ENCODE data around the gene MRRF.
"Not testable (repeated sequence)": the region's sequence is repeated elsewhere in the genome, so short reads cannot be mapped to it uniquely, and the experiment has no call there.

The MRRF gene

GRCh38 chr9:122309861-122310260, 45.2 kb downstream of the MRRF start:
- ChIA-PET POLR2A (no interaction called here), CTCF (interaction anchor here (1.7 kb wide), 1 partner anchor 35 kb away, joined by 4 read pairs; no protein-coding TSS in a partner anchor)
- H3K9me3 ChIP-seq (ENCODE audit: control extremely low read depth in 1 of 5, control insufficient read depth in 4 of 5, insufficient read depth in 2 of 5, low read depth in 1 of 5, low read length in 4 of 5), result no peaks in the 10 kb centered on the region
- 100% methylated on average over 2 of the region's 2 CpGs for WGBS (ENCODE audit: insufficient coverage)
- H3K4me3 ChIP-seq (ENCODE audit: control insufficient read depth in 1 of 7, extremely low read depth in 1 of 7, insufficient read depth in 4 of 7, low read depth in 2 of 7, low read length in 6 of 7), result no peak overlapping the region
- no peaks in the 10 kb centered on the region for H3K4me1 ChIP-seq (ENCODE audit: control extremely low read depth in 1 of 4, control insufficient read depth in 4 of 4, insufficient read depth in 4 of 4, low read length in 3 of 4)
- H3K36me3 ChIP-seq (ENCODE audit: control insufficient read depth in 4 of 4, insufficient read depth in 4 of 4, low read length in 3 of 4), result peaks cover 13 to 65% (median 41%) of the 10 kb centered on the region in 4 experiments
- H3K27me3 ChIP-seq (replicated peaks in 2 of 5; ENCODE audit: control insufficient read depth in 4 of 5, insufficient read depth in 5 of 5, low read length in 4 of 5), result no peaks in the 10 kb centered on the region
- no peak for DNase-seq
- no peak overlapping the region for H3K27ac ChIP-seq (ENCODE audit: insufficient read depth in 1 of 2, low read depth in 1 of 2, low read length in 2 of 2, poor library complexity in 1 of 2, severe bottlenecking in 2 of 2)

GRCh38 chr9:122314165-122314564, 49.5 kb downstream of the MRRF start:
- H3K4me1 ChIP-seq (ENCODE audit: control extremely low read depth in 1 of 4, control insufficient read depth in 4 of 4, insufficient read depth in 4 of 4, low read length in 3 of 4), result no peaks in the 10 kb centered on the region
- no peak for DNase-seq
- H3K9me3 ChIP-seq (ENCODE audit: control extremely low read depth in 1 of 5, control insufficient read depth in 4 of 5, insufficient read depth in 2 of 5, low read depth in 1 of 5, low read length in 4 of 5), result no peaks in the 10 kb centered on the region
- CTCF ChIA-PET, result interaction anchor here (1.3 kb wide), 1 partner anchor 189 kb away, joined by 3 read pairs; no protein-coding TSS in a partner anchor
- POLR2A ChIA-PET, result no interaction called here
- H3K36me3 ChIP-seq (ENCODE audit: control insufficient read depth in 4 of 4, insufficient read depth in 4 of 4, low read length in 3 of 4), result peaks cover 17 to 50% (median 33%) of the 10 kb centered on the region in 4 experiments
- no peak overlapping the region for H3K4me3 ChIP-seq (ENCODE audit: control insufficient read depth in 1 of 7, extremely low read depth in 1 of 7, insufficient read depth in 4 of 7, low read depth in 2 of 7, low read length in 6 of 7)
- H3K27ac ChIP-seq (ENCODE audit: insufficient read depth in 1 of 2, low read depth in 1 of 2, low read length in 2 of 2, poor library complexity in 1 of 2, severe bottlenecking in 2 of 2), result no peak overlapping the region
- H3K27me3 ChIP-seq (replicated peaks in 2 of 5; ENCODE audit: control insufficient read depth in 4 of 5, insufficient read depth in 5 of 5, low read length in 4 of 5), result no peaks in the 10 kb centered on the region

GRCh38 chr9:122315534-122315933, 50.9 kb downstream of the MRRF start:
- Histone ChIP-seq H3K27me3 (replicated peaks in 2 of 5; ENCODE audit: control insufficient read depth in 4 of 5, insufficient read depth in 5 of 5, low read length in 4 of 5) (no peaks in the 10 kb centered on the region), H3K4me3 (ENCODE audit: control insufficient read depth in 1 of 7, extremely low read depth in 1 of 7, insufficient read depth in 4 of 7, low read depth in 2 of 7, low read length in 6 of 7) (no peak overlapping the region), H3K27ac (ENCODE audit: insufficient read depth in 1 of 2, low read depth in 1 of 2, low read length in 2 of 2, poor library complexity in 1 of 2, severe bottlenecking in 2 of 2) (no peak overlapping the region), H3K9me3 (ENCODE audit: control extremely low read depth in 1 of 5, control insufficient read depth in 4 of 5, insufficient read depth in 2 of 5, low read depth in 1 of 5, low read length in 4 of 5) (no peaks in the 10 kb centered on the region), H3K4me1 (ENCODE audit: control extremely low read depth in 1 of 4, control insufficient read depth in 4 of 4, insufficient read depth in 4 of 4, low read length in 3 of 4) (peaks cover 0 to 4% (median 0%) of the 10 kb centered on the region in 4 experiments), H3K36me3 (ENCODE audit: control insufficient read depth in 4 of 4, insufficient read depth in 4 of 4, low read length in 3 of 4) (peaks cover 13 to 45% (median 29%) of the 10 kb centered on the region in 4 experiments)
- POLR2A ChIA-PET, result no interaction called here
- DNase-seq, result no peak
- CTCF ChIA-PET, result interaction anchor here (0.9 kb wide), 1 partner anchor 24 kb away, joined by 3 read pairs; no protein-coding TSS in a partner anchor
- WGBS (ENCODE audit: insufficient coverage), result 85% methylated on average over 2 of the region's 2 CpGs

GRCh38 chr9:122318284-122318683, 53.6 kb downstream of the MRRF start:
- no peak overlapping the region for H3K4me3 ChIP-seq (ENCODE audit: control insufficient read depth in 1 of 7, extremely low read depth in 1 of 7, insufficient read depth in 4 of 7, low read depth in 2 of 7, low read length in 6 of 7)
- WGBS (ENCODE audit: insufficient coverage), result 100% methylated on average over 3 of the region's 3 CpGs
- no peaks in the 10 kb centered on the region for H3K27me3 ChIP-seq (replicated peaks in 2 of 5; ENCODE audit: control insufficient read depth in 4 of 5, insufficient read depth in 5 of 5, low read length in 4 of 5)
- POLR2A ChIA-PET, result no interaction called here
- CTCF ChIA-PET, result interaction anchor here (1.3 kb wide), 1 partner anchor 33 kb away, joined by 5 read pairs; no protein-coding TSS in a partner anchor
- H3K4me1 ChIP-seq (ENCODE audit: control extremely low read depth in 1 of 4, control insufficient read depth in 4 of 4, insufficient read depth in 4 of 4, low read length in 3 of 4), result peaks cover 0 to 8% (median 1%) of the 10 kb centered on the region in 4 experiments
- DNase-seq, result no peak
- no peaks in the 10 kb centered on the region for H3K9me3 ChIP-seq (ENCODE audit: control extremely low read depth in 1 of 5, control insufficient read depth in 4 of 5, insufficient read depth in 2 of 5, low read depth in 1 of 5, low read length in 4 of 5)
- H3K27ac ChIP-seq (ENCODE audit: insufficient read depth in 1 of 2, low read depth in 1 of 2, low read length in 2 of 2, poor library complexity in 1 of 2, severe bottlenecking in 2 of 2), result no peak overlapping the region
- peaks cover 15 to 44% (median 29%) of the 10 kb centered on the region in 4 experiments for H3K36me3 ChIP-seq (ENCODE audit: control insufficient read depth in 4 of 4, insufficient read depth in 4 of 4, low read length in 3 of 4)

- CTCF ChIA-PET, result interaction anchor here (0.7 kb wide), 1 partner anchor 17 kb away, joined by 3 read pairs; no protein-coding TSS in a partner anchor
- no peaks in the 10 kb centered on the region for H3K9me3 ChIP-seq (ENCODE audit: control extremely low read depth in 1 of 5, control insufficient read depth in 4 of 5, insufficient read depth in 2 of 5, low read depth in 1 of 5, low read length in 4 of 5)
- peaks cover 0 to 20% (median 9%) of the 10 kb centered on the region in 4 experiments for H3K4me1 ChIP-seq (ENCODE audit: control extremely low read depth in 1 of 4, control insufficient read depth in 4 of 4, insufficient read depth in 4 of 4, low read length in 3 of 4)
- POLR2A ChIA-PET, result no interaction called here
- no peak overlapping the region for H3K27ac ChIP-seq (ENCODE audit: insufficient read depth in 1 of 2, low read depth in 1 of 2, low read length in 2 of 2, poor library complexity in 1 of 2, severe bottlenecking in 2 of 2)
- peaks cover 7 to 36% (median 23%) of the 10 kb centered on the region in 4 experiments for H3K36me3 ChIP-seq (ENCODE audit: control insufficient read depth in 4 of 4, insufficient read depth in 4 of 4, low read length in 3 of 4)
- WGBS (ENCODE audit: insufficient coverage), result 19% methylated on average over 1 of the region's 1 CpG
- DNase-seq, result peak in 1 of 3 donors; percentile 42
- no peaks in the 10 kb centered on the region for H3K27me3 ChIP-seq (replicated peaks in 2 of 5; ENCODE audit: control insufficient read depth in 4 of 5, insufficient read depth in 5 of 5, low read length in 4 of 5)
- no peak overlapping the region for H3K4me3 ChIP-seq (ENCODE audit: control insufficient read depth in 1 of 7, extremely low read depth in 1 of 7, insufficient read depth in 4 of 7, low read depth in 2 of 7, low read length in 6 of 7)
Observed at GRCh38 chr9:122320413-122320881, 55.8 kb downstream of the MRRF start.

GRCh38 chr9:122322553-122322952, 57.9 kb downstream of the MRRF start:
- POLR2A ChIA-PET, result no interaction called here
- Histone ChIP-seq H3K27me3 (replicated peaks in 2 of 5; ENCODE audit: control insufficient read depth in 4 of 5, insufficient read depth in 5 of 5, low read length in 4 of 5) (no peaks in the 10 kb centered on the region), H3K27ac (ENCODE audit: insufficient read depth in 1 of 2, low read depth in 1 of 2, low read length in 2 of 2, poor library complexity in 1 of 2, severe bottlenecking in 2 of 2) (no peak overlapping the region), H3K9me3 (ENCODE audit: control extremely low read depth in 1 of 5, control insufficient read depth in 4 of 5, insufficient read depth in 2 of 5, low read depth in 1 of 5, low read length in 4 of 5) (no peaks in the 10 kb centered on the region), H3K4me1 (ENCODE audit: control extremely low read depth in 1 of 4, control insufficient read depth in 4 of 4, insufficient read depth in 4 of 4, low read length in 3 of 4) (peaks cover 0 to 20% (median 9%) of the 10 kb centered on the region in 4 experiments), H3K4me3 (ENCODE audit: control insufficient read depth in 1 of 7, extremely low read depth in 1 of 7, insufficient read depth in 4 of 7, low read depth in 2 of 7, low read length in 6 of 7) (no peak overlapping the region), H3K36me3 (ENCODE audit: control insufficient read depth in 4 of 4, insufficient read depth in 4 of 4, low read length in 3 of 4) (peaks cover 5 to 34% (median 20%) of the 10 kb centered on the region in 4 experiments)
- CTCF ChIA-PET, result no interaction called here
- no peak for DNase-seq
- 100% methylated on average over 1 of the region's 2 CpGs for WGBS (ENCODE audit: insufficient coverage)

GRCh38 chr9:122324665-122325064, 60.0 kb downstream of the MRRF start:
- DNase-seq; H3K4me3 ChIP-seq (ENCODE audit: control insufficient read depth in 1 of 7, extremely low read depth in 1 of 7, insufficient read depth in 4 of 7, low read depth in 2 of 7, low read length in 6 of 7); POLR2A ChIA-PET; CTCF ChIA-PET; H3K27ac ChIP-seq (ENCODE audit: insufficient read depth in 1 of 2, low read depth in 1 of 2, low read length in 2 of 2, poor library complexity in 1 of 2, severe bottlenecking in 2 of 2); H3K9me3 ChIP-seq (ENCODE audit: control extremely low read depth in 1 of 5, control insufficient read depth in 4 of 5, insufficient read depth in 2 of 5, low read depth in 1 of 5, low read length in 4 of 5); H3K27me3 ChIP-seq (replicated peaks in 2 of 5; ENCODE audit: control insufficient read depth in 4 of 5, insufficient read depth in 5 of 5, low read length in 4 of 5): not testable (repeated sequence)
- Histone ChIP-seq H3K36me3 (ENCODE audit: control insufficient read depth in 4 of 4, insufficient read depth in 4 of 4, low read length in 3 of 4) (peaks cover 5 to 28% (median 19%) of the 10 kb centered on the region in 4 experiments), H3K4me1 (ENCODE audit: control extremely low read depth in 1 of 4, control insufficient read depth in 4 of 4, insufficient read depth in 4 of 4, low read length in 3 of 4) (peaks cover 0 to 24% (median 9%) of the 10 kb centered on the region in 4 experiments)
- no CpG with 5 or more reads among the region's 1 CpG for WGBS (ENCODE audit: insufficient coverage)
